Activated CD8-positive, alpha-beta T cell treated with anti-CD3 and anti-CD28 coated beads for 36 hours (primary cell): ENCODE measurements around the gene ERC2. TPM values are rescaled to one million over a fixed set of nuclear protein-coding genes. Genes with fewer than 3 reads are reported as not detected.

Source experiments
- ATAC-seq: fragments of 200-7000 bp; cut with Tn5 transposase; one replicate; pipeline ENCODE4 v1.10.0; 2021; ENCODE audit warnings: mild to moderate bottlenecking, moderate library complexity
- CTCF ChIA-PET: fragments of 350-600 bp; sonication (Branson Sonifier 250); formaldehyde crosslinking; loops from one replicate; lab custom pipeline; 2021; ENCODE audit warnings: antibody characterized with exemption; lab: Charles Lee
- POLR2A ChIA-PET: fragments of 350-600 bp; sonication (Branson Sonifier 250); formaldehyde crosslinking; loops from one replicate; lab custom pipeline; 2021; ENCODE audit warnings: antibody characterized with exemption; lab: Charles Lee
- DNase-seq: peaks from one replicate; pipeline ENCODE4 v3.0.0-alpha.2; 2020
- H3K27ac Mint-ChIP-seq: one replicate; pipeline ENCODE4 v1.8.0; 2021; ENCODE audit warnings: mild to moderate bottlenecking, mixed read lengths
- H3K27me3 Mint-ChIP-seq: one replicate; pipeline ENCODE4 v1.8.0; 2021; ENCODE audit warnings: mixed read lengths
- H3K36me3 Mint-ChIP-seq: one replicate; pipeline ENCODE4 v1.8.0; 2021; ENCODE audit warnings: low read depth, mixed read lengths
- H3K4me1 Mint-ChIP-seq: one replicate; pipeline ENCODE4 v1.8.0; 2021; ENCODE audit warnings: low read depth, mixed read lengths
- H3K4me3 Mint-ChIP-seq: one replicate; pipeline ENCODE4 v1.8.0; 2021; ENCODE audit warnings: mild to moderate bottlenecking, moderate library complexity, mixed read lengths
- H3K9me3 Mint-ChIP-seq: one replicate; pipeline ENCODE4 v1.8.0; 2021; ENCODE audit warnings: mixed read lengths
- CTCF ChIP-seq: fragments of 200-600 bp; IDR thresholded peaks from one replicate; pipeline ENCODE4 v1.8.0; 2022; ENCODE audit warnings: antibody characterized with exemption, mild to moderate bottlenecking
- intact Hi-C: fragments of 100-400 bp; cut with micrococcal nuclease; formaldehyde crosslinking; loops from one replicate; pipeline ENCODE4 v1.10.0; 2022
- total RNA-seq, 2 experiments: library from RNA; stranded (reverse); gene quantifications; one replicate each; pipeline ENCODE4 v1.2.3, GENCODE V29; 2021

Gene ERC2
- total RNA-seq, 2 experiments from 2014 or later, result 0.18 to 0.52 TPM

- POLR2A ChIA-PET, result no interaction called here
- DNase-seq (no peak), ATAC-seq (no peak)
- Mint-ChIP-seq H3K27ac (no peak overlapping the region), H3K4me1 (no peaks in the 10 kb centered on the region), H3K36me3 (no peaks in the 10 kb centered on the region), H3K9me3 (no peaks in the 10 kb centered on the region), H3K27me3 (peaks cover 2% of the 10 kb centered on the region), H3K4me3 (no peak overlapping the region)
- intact Hi-C loops, result no loop called here
- CTCF ChIA-PET, result no interaction called here
- TF ChIP-seq CTCF, result no peak
Observed at GRCh38 chr3:56197259-56197965, 270.9 kb downstream of the ERC2 start.

GRCh38 chr3:56196700-56197099 lies 271.6 kb downstream of the ERC2 start:
- Mint-ChIP-seq H3K9me3 (no peaks in the 10 kb centered on the region), H3K36me3 (no peaks in the 10 kb centered on the region), H3K4me1 (no peaks in the 10 kb centered on the region), H3K4me3 (no peak overlapping the region), H3K27me3 (peaks cover 2% of the 10 kb centered on the region), H3K27ac (no peak overlapping the region)
- no peak for DNase-seq
- no peak for TF ChIP-seq CTCF
- ChIA-PET CTCF (no interaction called here), POLR2A (interaction anchor here (0.7 kb wide), 1 partner anchor 589 kb away, joined by 3 read pairs; no protein-coding TSS in a partner anchor)
- intact Hi-C loops, result no loop called here
- no peak for ATAC-seq

- ChIA-PET POLR2A (no interaction called here), CTCF (interaction anchor here (0.7 kb wide), 1 partner anchor 709 kb away, joined by 3 read pairs; no protein-coding TSS in a partner anchor)
- Mint-ChIP-seq H3K36me3 (no peaks in the 10 kb centered on the region), H3K9me3 (no peaks in the 10 kb centered on the region), H3K4me3 (no peak overlapping the region), H3K4me1 (no peaks in the 10 kb centered on the region), H3K27me3 (no peaks in the 10 kb centered on the region), H3K27ac (no peak overlapping the region)
- TF ChIP-seq CTCF, result no peak
- DNase-seq, result no peak
- ATAC-seq, result no peak
- intact Hi-C loops, result no loop called here
Observed at GRCh38 chr3:56193519-56193918, 274.7 kb downstream of the ERC2 start.

- intact Hi-C loops, result no loop called here
- ChIA-PET POLR2A (no interaction called here), CTCF (no interaction called here)
- Mint-ChIP-seq H3K9me3 (no peaks in the 10 kb centered on the region), H3K4me3 (no peak overlapping the region), H3K27ac (no peak overlapping the region), H3K4me1 (no peaks in the 10 kb centered on the region), H3K36me3 (no peaks in the 10 kb centered on the region), H3K27me3 (peaks cover 1% of the 10 kb centered on the region)
- DNase-seq, result no peak
- no peak for TF ChIP-seq CTCF
- no peak for ATAC-seq
Observed at GRCh38 chr3:56192001-56192400, 276.3 kb downstream of the ERC2 start.

- DNase-seq, result no peak
- ChIA-PET CTCF (no interaction called here), POLR2A (no interaction called here)
- intact Hi-C loops, result no loop called here
- H3K4me1 Mint-ChIP-seq, result no peaks in the 10 kb centered on the region
- H3K36me3 Mint-ChIP-seq, result no peaks in the 10 kb centered on the region
- no peaks in the 10 kb centered on the region for H3K9me3 Mint-ChIP-seq
- H3K27ac Mint-ChIP-seq, result no peak overlapping the region
- ATAC-seq, result no peak
- H3K4me3 Mint-ChIP-seq, result no peak overlapping the region
- TF ChIP-seq CTCF, result no peak
- peaks cover 1% of the 10 kb centered on the region for H3K27me3 Mint-ChIP-seq
Observed at GRCh38 chr3:56190771-56191305, 277.4 kb downstream of the ERC2 start.
